MCF 10A (cell line): ENCODE results near the gene ANKRD60. TPM values are rescaled to one million over a fixed set of nuclear protein-coding genes. Genes with fewer than 3 reads are reported as not detected.

Experiments used
- BruUV-seq: library from RNA; stranded (reverse); fragments of 400-500 nt; replicated peaks from 2 replicates; lab custom pipeline; 2021; lab: Mats Ljungman, UMichigan
- CTCF ChIA-PET: fragments of 300-600 bp; sonication (Branson Sonifier 250); formaldehyde crosslinking; extraction: SDS; loops from one replicate; lab custom pipeline; 2021; ENCODE audit warnings: antibody characterized with exemption, inconsistent platforms; lab: Yijun Ruan, JAX
- POLR2A ChIA-PET: fragments of 300-600, 350-650 bp; sonication (Branson Sonifier 250); formaldehyde crosslinking; extraction: SDS; loops from one replicate; lab custom pipeline; 2020; ENCODE audit warnings: antibody characterized with exemption, inconsistent platforms; lab: Yijun Ruan, JAX
- DNase-seq: peaks from one replicate; pipeline ENCODE4 v3.0.0-alpha.2; 2018; ENCODE audit not compliant: unreplicated experiment
- H3K27ac Mint-ChIP-seq: one replicate; pipeline ENCODE4 v1.8.0; 2022; ENCODE audit warnings: mild to moderate bottlenecking, low read depth, mixed read lengths; ENCODE audit not compliant: unreplicated experiment
- H3K27me3 Mint-ChIP-seq: one replicate; pipeline ENCODE4 v1.8.0; 2022; ENCODE audit warnings: mixed read lengths; ENCODE audit not compliant: insufficient read depth, unreplicated experiment
- H3K36me3 Mint-ChIP-seq: one replicate; pipeline ENCODE4 v1.8.0; 2022; ENCODE audit warnings: mild to moderate bottlenecking, moderate library complexity, mixed read lengths; ENCODE audit not compliant: insufficient read depth, unreplicated experiment
- H3K4me1 Mint-ChIP-seq: one replicate; pipeline ENCODE4 v1.8.0; 2022; ENCODE audit warnings: mixed read lengths; ENCODE audit not compliant: insufficient read depth, unreplicated experiment
- H3K4me3 Mint-ChIP-seq: one replicate; pipeline ENCODE4 v1.8.0; 2022; ENCODE audit warnings: mild to moderate bottlenecking, moderate library complexity, mixed read lengths; ENCODE audit not compliant: unreplicated experiment
- H3K9me3 Mint-ChIP-seq: one replicate; pipeline ENCODE4 v1.8.0; 2022; ENCODE audit warnings: mixed read lengths; ENCODE audit not compliant: unreplicated experiment
- CTCF ChIP-seq: fragments of 200-600 bp; IDR thresholded peaks from one replicate; pipeline ENCODE4 v1.8.0; 2022; ENCODE audit warnings: antibody characterized with exemption, mild to moderate bottlenecking; ENCODE audit not compliant: unreplicated experiment
- intact Hi-C: fragments of 100-400 bp; cut with micrococcal nuclease; formaldehyde crosslinking; loops from 2 replicates; pipeline ENCODE4 v1.14.1; 2022
- total RNA-seq: library from RNA; stranded (reverse); gene quantifications from 2 replicates; pipeline ENCODE4 v1.2.3, GENCODE V29; 2022

Gene ANKRD60
- total RNA-seq, 1 experiment from 2014 or later = not detected

- H3K27ac Mint-ChIP-seq = no peak overlapping the region
- peaks cover 16% of the 10 kb centered on the region for H3K9me3 Mint-ChIP-seq
- no peaks in the 10 kb centered on the region for H3K36me3 Mint-ChIP-seq
- no peak overlapping the region for H3K4me3 Mint-ChIP-seq
- H3K27me3 Mint-ChIP-seq = peaks cover 64% of the 10 kb centered on the region
- no peak for TF ChIP-seq CTCF
- no peak for DNase-seq
- intact Hi-C loops = no loop called here
- CTCF ChIA-PET = interaction anchor here (0.6 to 1.6 kb wide), 9 partner anchors 24 to 1469 kb away, joined by 3 to 6 read pairs (median 4); no protein-coding TSS in a partner anchor
- H3K4me1 Mint-ChIP-seq = no peaks in the 10 kb centered on the region
- BruUV-seq = no TSS peak
- POLR2A ChIA-PET = no interaction called here
Observed at GRCh38 chr20:58184984-58185383, 43.5 kb downstream of the ANKRD60 start.

GRCh38 chr20:58184063-58184462 is 44.4 kb downstream of the ANKRD60 start:
- ChIA-PET POLR2A (no interaction called here), CTCF (interaction anchor here (0.5 to 1.6 kb wide), 9 partner anchors 25 to 1271 kb away, joined by 3 to 6 read pairs (median 4); no protein-coding TSS in a partner anchor)
- TF ChIP-seq CTCF = no peak
- Mint-ChIP-seq H3K27me3 (peaks cover 55% of the 10 kb centered on the region), H3K9me3 (peaks cover 16% of the 10 kb centered on the region), H3K27ac (no peak overlapping the region), H3K4me1 (no peaks in the 10 kb centered on the region), H3K36me3 (no peaks in the 10 kb centered on the region), H3K4me3 (no peak overlapping the region)
- BruUV-seq = no TSS peak
- DNase-seq = no peak
- intact Hi-C loops = no loop called here

GRCh38 chr20:58182521-58183140 is 45.8 kb downstream of the ANKRD60 start:
- BruUV-seq = no TSS peak
- H3K36me3 Mint-ChIP-seq = no peaks in the 10 kb centered on the region
- H3K4me1 Mint-ChIP-seq = no peaks in the 10 kb centered on the region
- no peak for TF ChIP-seq CTCF
- peaks cover 16% of the 10 kb centered on the region for H3K9me3 Mint-ChIP-seq
- intact Hi-C loops = no loop called here
- POLR2A ChIA-PET = interaction anchor here (0.6 to 0.8 kb wide), 3 partner anchors 9 to 529 kb away, joined by 3 read pairs; no protein-coding TSS in a partner anchor
- no peak overlapping the region for H3K27ac Mint-ChIP-seq
- CTCF ChIA-PET = interaction anchor here (0.5 to 5.1 kb wide), 13 partner anchors 8 to 584 kb away, joined by 3 to 54 read pairs (median 12); no protein-coding TSS in a partner anchor
- DNase-seq = no peak
- H3K27me3 Mint-ChIP-seq = peaks cover 56% of the 10 kb centered on the region
- H3K4me3 Mint-ChIP-seq = no peak overlapping the region

- H3K9me3 Mint-ChIP-seq = peaks cover 11% of the 10 kb centered on the region
- no TSS peak for BruUV-seq
- DNase-seq = peak; percentile 40
- ChIA-PET POLR2A (no interaction called here), CTCF (interaction anchor here (0.6 to 5.1 kb wide), 27 partner anchors 9 to 1010 kb away, joined by 3 to 54 read pairs (median 4); partner anchors contain the start of gene ZBP1)
- H3K4me1 Mint-ChIP-seq = no peaks in the 10 kb centered on the region
- H3K36me3 Mint-ChIP-seq = no peaks in the 10 kb centered on the region
- peak; percentile 99 for TF ChIP-seq CTCF
- no peak overlapping the region for H3K4me3 Mint-ChIP-seq
- peaks cover 32% of the 10 kb centered on the region for H3K27me3 Mint-ChIP-seq
- intact Hi-C loops = loop anchor here (1.0 to 2.0 kb wide), 5 partner anchors 92 to 582 kb away; no protein-coding TSS in a partner anchor
- H3K27ac Mint-ChIP-seq = no peak overlapping the region
Observed at GRCh38 chr20:58179432-58180099, 48.9 kb downstream of the ANKRD60 start.
